Occipital lobe (tissue), 2 donors: Measurements from ENCODE around the gene APOB. TPM values are rescaled to one million over a fixed set of nuclear protein-coding genes. Genes with fewer than 3 reads are reported as not detected.

Experiments
- DNase-seq: peaks from one replicate; lab custom pipeline; 2025; lab: John Stamatoyannopoulos, UW
- total RNA-seq: library from RNA; depleted of rRNA; stranded (reverse); fragments of >200 nt; gene quantifications from one replicate; pipeline ENCODE4 v1.2.3, GENCODE V29; 2014

The APOB gene
- total RNA-seq, 1 donor from 2014 or later: 0.62 TPM

- no peak for DNase-seq
Observed at GRCh38 chr2:20983844-20984243, 60.0 kb downstream of the APOB start.

GRCh38 chr2:20982861-20983260, 61.0 kb downstream of the APOB start:
- DNase-seq: no peak

GRCh38 chr2:20977520-20978180, 66.2 kb downstream of the APOB start:
- DNase-seq: no peak

- no peak for DNase-seq
Observed at GRCh38 chr2:20976527-20976926, 67.3 kb downstream of the APOB start.

GRCh38 chr2:20972792-20973565, 70.9 kb downstream of the APOB start:
- DNase-seq: no peak

GRCh38 chr2:20972110-20972509, 71.8 kb downstream of the APOB start:
- no peak for DNase-seq

GRCh38 chr2:20970068-20970467, 73.8 kb downstream of the APOB start:
- no peak for DNase-seq

GRCh38 chr2:20966061-20966595, 77.7 kb downstream of the APOB start:
- DNase-seq: no peak

- DNase-seq: no peak
Observed at GRCh38 chr2:20965221-20965620, 78.7 kb downstream of the APOB start.

GRCh38 chr2:20963867-20964266, 80.0 kb downstream of the APOB start:
- DNase-seq: no peak

GRCh38 chr2:20962939-20963557, 80.8 kb downstream of the APOB start:
- DNase-seq: peak; percentile 23

- DNase-seq: no peak
Observed at GRCh38 chr2:20961858-20962257, 82.0 kb downstream of the APOB start.

- no peak for DNase-seq
Observed at GRCh38 chr2:20960003-20960402, 83.9 kb downstream of the APOB start.

GRCh38 chr2:20959252-20959651, 84.6 kb downstream of the APOB start:
- no peak for DNase-seq

- DNase-seq: no peak
Observed at GRCh38 chr2:20957788-20958525, 85.9 kb downstream of the APOB start.

GRCh38 chr2:20955277-20956026, 88.4 kb downstream of the APOB start:
- no peak for DNase-seq

- no peak for DNase-seq
Observed at GRCh38 chr2:20953146-20953824, 90.6 kb downstream of the APOB start.
